H1 (cell line): ENCODE measurements around the gene RIN3. TPM values are rescaled to one million over a fixed set of nuclear protein-coding genes. Genes with fewer than 3 reads are reported as not detected.

Source experiments
- CHD1 ChIP-seq: IDR thresholded peaks from 2 replicates; pipeline ENCODE4 v1.6.1; 2012; ENCODE audit warnings: low read depth, low read length, improper control_type of control experiment
- SIN3A ChIP-seq, 2 experiments: IDR thresholded peaks in 1 of 2; conservative IDR thresholded peaks in 1 of 2; 2 replicates each; pipeline ENCODE4 v1.6.1; 2011 to 2012; ENCODE audit warnings: low read length in 2 of 2, improper control_type of control experiment in 1 of 2, low read depth in 1 of 2, mild to moderate bottlenecking in 1 of 2
- polyA plus RNA-seq, 7 experiments: library from polyadenylated mRNA; depleted of rRNA in 3 of 7; stranded (reverse) in 5 of 7; unstranded in 2 of 7; fragments of >200 nt in 5 of 7; fragments of 200-250 nt in 2 of 7; gene quantifications; 1 replicate in 5 of 7; 2 replicates in 1 of 7; 4 replicates in 1 of 7; pipeline versions ENCODE4 v1.2.1 to v1.2.3, GENCODE V29; 2011 to 2013; ENCODE audit warnings: missing spikeins in 2 of 7, mixed read lengths in 2 of 7
- total RNA-seq: library from RNA; stranded (reverse); fragmentation: NEBNext Ultra II Directional; extraction: Animal tissue kit (Norgen Biotek cat#: 25700); gene quantifications from 2 replicates; pipeline ENCODE4 v1.2.1, GENCODE V29; 2021

RIN3 gene
- total and polyA plus RNA-seq, 2 of the 8 experiments (the other 6 are each of a cell fraction or from before 2014, with no cell fraction given), result 0.59 to 1.5 TPM

GRCh38 chr14:92493492-92493891 is 20.1 kb upstream of the RIN3 start (continued):
- TF ChIP-seq SIN3A (conservative IDR thresholded peaks at IDR 0.05 in 1 of 2, IDR thresholded peaks at IDR 0.05 in 1 of 2; ENCODE audit: low read depth in 1 of 2, low read length in 2 of 2) (no peak), CHD1 (no peak)
